Dermis microvascular lymphatic vessel endothelial cell (primary cell): ENCODE results near the gene C9orf72. TPM values are rescaled to one million over a fixed set of nuclear protein-coding genes. Genes with fewer than 3 reads are reported as not detected.
A peak's percentile ranks its signal among the peaks of the same experiment; 100 is the strongest.
"Not testable (repeated sequence)": the region's sequence is repeated elsewhere in the genome, so short reads cannot be mapped to it uniquely, and the experiment has no call there.

Source experiments
- DNase-seq, 2 donors: peaks; one replicate each; pipeline versions ENCODE4 v3.0.0 to v3.0.0-alpha.2; 2010; ENCODE audit warnings: low read depth in 2 of 2
- total RNA-seq: library from RNA; depleted of rRNA; stranded (reverse); fragments of >200 nt; gene quantifications from 2 replicates; pipeline ENCODE4 v1.2.1, GENCODE V29; 2014

C9orf72 gene
- total RNA-seq, 1 donor from 2014 or later, result 5.3 TPM

DNA sequence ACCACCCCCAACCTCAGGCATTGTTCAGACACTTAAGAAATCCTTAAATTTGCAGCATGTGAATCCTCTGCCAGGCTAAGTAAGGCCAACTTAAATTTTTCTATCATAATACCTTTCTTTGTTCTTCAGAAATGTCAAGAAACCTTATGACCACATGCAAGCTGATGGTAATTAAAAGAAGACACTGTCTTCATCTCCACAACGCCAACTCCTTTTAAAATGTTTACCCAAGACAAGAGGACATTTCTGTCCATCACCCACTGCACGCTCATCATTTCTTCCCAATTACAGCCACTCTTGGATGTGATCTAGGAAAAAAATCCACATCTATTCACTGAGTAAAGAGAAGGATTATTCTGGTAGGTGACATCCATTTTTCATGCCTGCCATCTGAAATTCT, 55.3 kb downstream of the C9orf72 start:
- DNase-seq, result no peak

GRCh38 chr9:27514551-27514950, 58.7 kb downstream of the C9orf72 start:
- DNase-seq, result no peak

GRCh38 chr9:27511771-27512170, 61.5 kb downstream of the C9orf72 start:
- DNase-seq, result no peak

DNA sequence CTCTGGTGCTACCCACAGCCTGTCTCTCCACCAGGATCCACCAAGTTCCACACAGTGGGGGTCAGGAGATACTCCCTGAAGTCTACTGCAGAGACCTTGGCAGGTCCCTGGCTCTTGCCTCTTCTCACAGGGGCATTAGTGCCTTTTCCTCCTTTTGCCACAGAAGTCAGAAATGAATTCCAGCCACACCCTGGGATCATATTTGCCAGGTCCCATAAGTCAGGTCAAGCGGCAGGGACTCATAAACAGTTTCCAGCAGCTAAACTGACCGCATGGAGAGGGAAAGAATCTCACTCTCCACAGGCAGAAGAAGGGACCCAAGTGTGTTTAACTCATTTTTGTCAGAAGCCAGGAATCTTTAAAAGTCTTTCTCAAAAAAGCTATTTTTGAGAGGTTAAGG, 62.5 kb downstream of the C9orf72 start:
- no peak for DNase-seq

GRCh38 chr9:27506981-27507380, 66.3 kb downstream of the C9orf72 start:
- no peak for DNase-seq

DNA sequence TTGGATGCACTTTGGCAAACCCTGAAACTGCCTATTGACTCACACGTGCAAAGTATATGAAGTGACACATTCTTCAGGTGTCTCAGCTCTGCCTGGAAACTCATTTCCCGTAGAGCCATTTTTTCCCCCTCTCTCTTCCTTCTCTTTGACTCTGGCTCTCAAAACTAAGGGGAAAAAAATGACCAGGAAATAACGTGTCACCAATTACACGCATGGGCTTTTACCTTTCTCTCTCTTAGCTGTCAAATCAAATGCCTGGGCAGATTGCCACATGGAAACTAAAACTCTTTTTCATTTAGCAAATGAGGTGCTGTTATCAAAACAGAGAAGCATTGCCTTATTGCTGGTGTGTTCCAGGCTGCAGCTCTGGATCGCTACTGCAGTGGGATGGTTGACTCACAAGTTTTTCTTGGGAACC, 67.5 kb downstream of the C9orf72 start:
- DNase-seq, result peak; percentile 5 to 75

DNA sequence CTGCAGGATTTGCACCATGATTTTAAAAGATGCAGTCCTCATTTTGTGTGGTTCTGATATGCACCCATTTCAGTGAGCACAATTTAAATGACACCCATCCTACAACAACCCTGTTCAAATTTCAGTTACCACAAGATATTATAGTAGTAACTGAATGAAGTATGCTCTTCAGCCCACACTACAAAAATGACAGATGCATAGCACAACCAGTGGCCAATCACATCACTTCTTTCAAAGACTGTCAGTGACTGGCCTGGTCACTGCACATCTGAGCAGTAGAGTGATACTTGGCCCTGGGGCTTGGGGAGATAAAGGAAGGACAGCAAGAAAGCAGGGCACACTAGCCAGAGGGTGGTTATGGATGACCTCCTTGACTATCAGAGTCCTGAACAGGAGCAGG, 69.0 kb downstream of the C9orf72 start:
- DNase-seq, result no peak

DNA sequence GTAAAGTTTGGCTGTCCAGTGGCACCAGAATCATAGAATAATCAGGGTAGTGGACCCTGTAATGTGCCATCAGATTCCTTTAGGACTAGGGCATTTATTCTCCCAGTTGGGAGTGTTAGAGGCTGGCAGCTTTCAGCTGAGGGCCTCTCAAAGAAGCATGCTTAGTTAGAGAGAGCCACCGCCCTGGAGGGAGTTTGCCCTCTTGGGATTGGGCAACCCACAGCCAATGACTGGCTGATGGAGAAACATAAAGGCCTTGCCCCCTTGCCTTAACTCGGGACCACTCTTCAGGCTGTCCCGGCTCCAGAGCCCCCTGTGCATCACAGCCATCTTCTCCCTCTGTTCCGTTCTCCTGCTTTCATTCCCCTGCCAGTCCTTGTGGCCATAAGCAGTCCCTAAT, 69.7 kb downstream of the C9orf72 start:
- DNase-seq, result no peak

- not testable (repeated sequence) for DNase-seq
Measured at GRCh38 chr9:27500902-27501301, 72.4 kb downstream of the C9orf72 start.

- peak; percentile 60 to 81 for DNase-seq
Measured at GRCh38 chr9:27499451-27499850, 73.8 kb downstream of the C9orf72 start.

GRCh38 chr9:27497883-27498417, 75.3 kb downstream of the C9orf72 start:
- peak; percentile 30 to 45 for DNase-seq

Other genes with a start within 250 kb of the C9orf72 start
- not detected in 2 replicates for gene IFNK, start 49.2 kb downstream of the C9orf72 start, total RNA-seq
- 1.4 and 1.9 TPM in 2 replicates for gene MOB3B, start 43.7 kb downstream of the C9orf72 start, total RNA-seq